CD14-positive monocyte (primary cell): Measurements from ENCODE around the gene ZXDA. TPM values are rescaled to one million over a fixed set of nuclear protein-coding genes. Genes with fewer than 3 reads are reported as not detected.

ENCODE experiments used
- DNase-seq, 3 donors: peaks; one replicate each; pipeline ENCODE4 v3.0.0-alpha.2; 2011 to 2022
- H2AFZ ChIP-seq: 2 replicates; pipeline ENCODE4 v1.6.0; 2012; ENCODE audit warnings: mild to moderate bottlenecking, low read depth, low read length, inconsistent platforms; ENCODE audit not compliant: insufficient read depth, poor library complexity, severe bottlenecking
- H3K27ac ChIP-seq, 2 donors: 1 replicate in 1 of 2; 2 replicates in 1 of 2; pipeline ENCODE4 v1.5.1; 2012 to 2013; ENCODE audit warnings: low read length in 2 of 2, control low read depth in 1 of 2, inconsistent platforms in 1 of 2, low read depth in 1 of 2, mild to moderate bottlenecking in 1 of 2
- H3K27me3 ChIP-seq, 2 donors: one replicate each; pipeline versions ENCODE4 v1.6.0 to v1.6.1; 2011 to 2013; ENCODE audit warnings: low read length in 2 of 2; ENCODE audit not compliant: control insufficient read depth in 2 of 2, insufficient read depth in 2 of 2
- H3K36me3 ChIP-seq, 2 donors: replicated peaks in 1 of 2; 1 replicate in 1 of 2; 2 replicates in 1 of 2; pipeline versions ENCODE4 v1.5.1 to v1.6.1; 2012 to 2013; ENCODE audit warnings: low read length in 2 of 2, control low read depth in 1 of 2, inconsistent platforms in 1 of 2, mild to moderate bottlenecking in 1 of 2; ENCODE audit not compliant: insufficient read depth in 2 of 2, control insufficient read depth in 1 of 2
- H3K4me1 ChIP-seq, 2 donors: 1 replicate in 1 of 2; 2 replicates in 1 of 2; pipeline versions ENCODE4 v1.5.1 to v1.6.1; 2012 to 2013; ENCODE audit warnings: low read length in 2 of 2, control low read depth in 1 of 2, inconsistent platforms in 1 of 2, mild to moderate bottlenecking in 1 of 2, moderate library complexity in 1 of 2; ENCODE audit not compliant: insufficient read depth in 2 of 2, control insufficient read depth in 1 of 2
- H3K4me2 ChIP-seq: replicated peaks from 2 replicates; pipeline ENCODE3; 2012; ENCODE audit warnings: low read length, moderate library complexity, mild to moderate bottlenecking; ENCODE audit not compliant: poor library complexity, severe bottlenecking; ENCODE audit errors: extremely low read depth
- H3K4me3 ChIP-seq, 3 experiments: fragments of 200-600 bp in 1 of 3; sonication (generic) in 1 of 3; replicated peaks in 1 of 3; 1 replicate in 2 of 3; 2 replicates in 1 of 3; pipeline ENCODE4 v1.5.1; 2011 to 2013; ENCODE audit warnings: low read length in 3 of 3, mild to moderate bottlenecking in 3 of 3, control low read depth in 2 of 3, low read depth in 2 of 3, inconsistent platforms in 1 of 3, moderate library complexity in 1 of 3
- H3K79me2 ChIP-seq: 2 replicates; pipeline ENCODE4 v1.6.0; 2012; ENCODE audit warnings: mild to moderate bottlenecking, control low read depth, inconsistent platforms, low read length, moderate library complexity; ENCODE audit not compliant: insufficient read depth
- H3K9ac ChIP-seq: 2 replicates; pipeline ENCODE4 v1.6.0; 2017; ENCODE audit warnings: low read length, mild to moderate bottlenecking; ENCODE audit not compliant: insufficient read depth, poor library complexity, severe bottlenecking
- H3K9me3 ChIP-seq, 2 donors: replicated peaks in 1 of 2; 1 replicate in 1 of 2; 2 replicates in 1 of 2; pipeline versions ENCODE4 v1.5.1 to v1.6.1; 2012 to 2013; ENCODE audit warnings: low read length in 2 of 2, control low read depth in 1 of 2; ENCODE audit not compliant: control insufficient read depth in 1 of 2, insufficient read depth in 1 of 2
- H4K20me1 ChIP-seq: 2 replicates; pipeline ENCODE4 v1.6.0; 2012; ENCODE audit warnings: mild to moderate bottlenecking, low read length, control low read depth, moderate library complexity; ENCODE audit not compliant: insufficient read depth
- H3K27ac Mint-ChIP-seq, 7 donors: one replicate each; pipeline ENCODE4 v1.8.0; 2020; ENCODE audit warnings: mild to moderate bottlenecking in 7 of 7, mixed read lengths in 7 of 7, moderate library complexity in 6 of 7, inconsistent platforms in 2 of 7
- H3K27me3 Mint-ChIP-seq, 3 donors: one replicate each; pipeline ENCODE4 v1.8.0; 2021 to 2022; ENCODE audit warnings: low read depth in 3 of 3, mild to moderate bottlenecking in 3 of 3, mixed read lengths in 3 of 3, moderate library complexity in 3 of 3, inconsistent platforms in 1 of 3
- H3K36me3 Mint-ChIP-seq, 2 donors: one replicate each; pipeline ENCODE4 v1.8.0; 2020; ENCODE audit warnings: mixed read lengths in 2 of 2, inconsistent platforms in 1 of 2, mild to moderate bottlenecking in 1 of 2
- H3K4me1 Mint-ChIP-seq: one replicate; pipeline ENCODE4 v1.8.0; 2020; ENCODE audit warnings: mild to moderate bottlenecking, mixed read lengths
- H3K4me3 Mint-ChIP-seq, 2 donors: one replicate each; pipeline ENCODE4 v1.8.0; 2020; ENCODE audit warnings: mild to moderate bottlenecking in 2 of 2, mixed read lengths in 2 of 2, moderate library complexity in 1 of 2
- H3K9me3 Mint-ChIP-seq, 7 donors: one replicate each; pipeline ENCODE4 v1.8.0; 2020 to 2022; ENCODE audit warnings: mixed read lengths in 7 of 7, mild to moderate bottlenecking in 6 of 7, moderate library complexity in 6 of 7, inconsistent platforms in 2 of 7
- CTCF ChIP-seq: fragments of 200-600 bp; IDR thresholded peaks from one replicate; pipeline ENCODE4 v1.8.0; 2022; ENCODE audit warnings: antibody characterized with exemption, mild to moderate bottlenecking
- WGBS: methylation state at CpG from one replicate; pipeline ENCODE4 v1.1.5; 2013; ENCODE audit warnings: missing lambda C conversion rate; ENCODE audit not compliant: insufficient coverage; 5-methylcytosine and 5-hydroxymethylcytosine counted together
- intact Hi-C, 2 donors: fragments of 100-400 bp; cut with micrococcal nuclease; formaldehyde crosslinking; loops; one replicate each; pipeline versions ENCODE4 v1.15.0 to v1.15.1; 2023
- polyA plus RNA-seq, 3 donors: library from polyadenylated mRNA; depleted of rRNA in 1 of 3; unstranded in 2 of 3; stranded (reverse) in 1 of 3; fragments of 300-500 nt in 2 of 3; fragments of >200 nt in 1 of 3; fragmentation: Illumina TruSeq in 2 of 3; gene quantifications; 1 replicate in 2 of 3; 2 replicates in 1 of 3; pipeline ENCODE4 v1.2.3, GENCODE V29; 2012 to 2021

ZXDA gene
- polyA plus RNA-seq, 3 donors: 0.89 to 1.3 (median 1.0) TPM

GRCh38 chrX:57951666-57952319 lies 41.5 kb upstream of the ZXDA start:
- no peak overlapping the region for H3K27ac ChIP-seq
- H3K27me3 Mint-ChIP-seq: peaks cover 0 to 2% (median 0%) of the 10 kb centered on the region in 3 donors
- no peaks in the 10 kb centered on the region for H3K36me3 Mint-ChIP-seq
- no peaks in the 10 kb centered on the region for H4K20me1 ChIP-seq
- 0% methylated on average over 1 of the region's 2 CpGs for WGBS
- intact Hi-C loops: no loop called here
- no peak overlapping the region for H3K4me3 Mint-ChIP-seq
- H3K9ac ChIP-seq: no peak overlapping the region
- peak in 1 of 3 donors; percentile 3 for DNase-seq
- H3K4me1 ChIP-seq: no peaks in the 10 kb centered on the region
- no peak overlapping the region for H3K27ac Mint-ChIP-seq
- H3K27me3 ChIP-seq: no peaks in the 10 kb centered on the region
- TF ChIP-seq CTCF: no peak
- H3K79me2 ChIP-seq: no peaks in the 10 kb centered on the region
- peaks cover 5% of the 10 kb centered on the region for H3K4me1 Mint-ChIP-seq
- no peaks in the 10 kb centered on the region for H3K36me3 ChIP-seq
- no peak overlapping the region for H3K4me3 ChIP-seq
- no peak overlapping the region for H3K4me2 ChIP-seq
- peaks cover 0 to 14% (median 4%) of the 10 kb centered on the region in 7 donors for H3K9me3 Mint-ChIP-seq
- H2AFZ ChIP-seq: no peak overlapping the region
- no peaks in the 10 kb centered on the region for H3K9me3 ChIP-seq

GRCh38 chrX:57933321-57933720 lies 23.1 kb upstream of the ZXDA start:
- Histone ChIP-seq H3K4me1 (no peaks in the 10 kb centered on the region), H3K27me3 (no peaks in the 10 kb centered on the region), H3K27ac (no peak overlapping the region), H3K4me3 (no peak overlapping the region), H3K36me3 (no peaks in the 10 kb centered on the region), H3K4me2 (no peak overlapping the region), H3K9ac (no peak overlapping the region), H3K9me3 (no peaks in the 10 kb centered on the region), H4K20me1 (no peaks in the 10 kb centered on the region), H3K79me2 (no peaks in the 10 kb centered on the region), H2AFZ (no peak overlapping the region)
- intact Hi-C loops: no loop called here
- H3K36me3 Mint-ChIP-seq: no peaks in the 10 kb centered on the region
- no peaks in the 10 kb centered on the region for H3K27me3 Mint-ChIP-seq
- H3K4me3 Mint-ChIP-seq: no peak overlapping the region
- no peak overlapping the region for H3K27ac Mint-ChIP-seq
- WGBS: no CpG with 5 or more reads among the region's 6 CpGs
- TF ChIP-seq CTCF: no peak
- H3K4me1 Mint-ChIP-seq: no peaks in the 10 kb centered on the region
- H3K9me3 Mint-ChIP-seq: peaks cover 0 to 4% (median 0%) of the 10 kb centered on the region in 7 donors
- DNase-seq: no peak
